Epithelial cell of esophagus (primary cell): ENCODE results near the gene GORASP2.

Source experiments
- DNase-seq: peaks from one replicate; pipeline ENCODE4 v3.0.0; 2010; ENCODE audit warnings: low read depth
- H3K4me3 ChIP-seq: 2 replicates; pipeline ENCODE4 v1.5.1; 2011; ENCODE audit warnings: mild to moderate bottlenecking, low read length, control low read depth
- CTCF ChIP-seq: IDR thresholded peaks from 2 replicates; pipeline ENCODE4 v1.5.1; 2011; ENCODE audit warnings: low read depth, mild to moderate bottlenecking, low read length, control low read depth, inconsistent platforms; ENCODE audit not compliant: insufficient read depth; ENCODE audit errors: missing control alignments

GORASP2 gene

DNA sequence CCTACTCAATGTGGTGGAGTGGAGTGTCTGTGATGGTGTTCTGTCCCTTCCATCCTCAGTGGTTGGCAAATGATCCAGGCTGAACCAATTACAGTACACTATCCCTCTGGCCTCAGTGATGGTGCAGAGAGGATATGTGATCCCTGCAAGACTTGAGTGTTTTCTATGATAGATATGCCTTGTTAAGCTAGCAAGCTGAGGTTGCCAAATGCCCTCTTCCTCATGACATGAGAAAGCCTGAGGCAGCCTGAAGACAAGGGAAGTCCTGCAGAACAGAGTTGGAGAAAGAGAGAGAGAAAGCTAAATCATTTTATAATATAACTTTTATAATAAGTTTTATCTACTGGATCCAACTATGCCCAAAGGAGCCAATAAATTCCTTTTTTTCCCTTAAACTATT, 41.6 kb upstream of the GORASP2 start:
- no peak for TF ChIP-seq CTCF
- no peak overlapping the region for H3K4me3 ChIP-seq
- no peak for DNase-seq

DNA sequence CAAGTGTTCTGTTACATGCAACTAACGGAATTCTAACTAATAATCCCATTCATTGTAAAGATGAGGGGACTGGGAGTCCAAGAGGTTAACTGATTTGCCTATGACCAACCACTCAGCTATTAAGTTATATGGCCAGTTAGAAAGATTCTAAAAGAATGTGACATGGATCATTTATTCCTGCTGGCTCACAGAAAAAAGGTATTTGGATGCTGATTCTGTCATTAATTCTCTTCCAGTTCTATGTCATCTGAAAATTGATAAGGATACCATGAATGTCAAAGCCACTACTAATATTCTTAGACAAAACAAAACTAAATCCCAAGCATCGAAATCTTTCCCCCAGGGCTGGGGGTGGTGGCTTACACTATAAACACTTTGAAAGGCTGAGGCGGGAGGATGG, 41.2 kb upstream of the GORASP2 start:
- no peak overlapping the region for H3K4me3 ChIP-seq
- no peak for DNase-seq
- no peak for TF ChIP-seq CTCF

- DNase-seq = no peak
- no peak for TF ChIP-seq CTCF
- H3K4me3 ChIP-seq = no peak overlapping the region
These were observed 37.2 kb upstream of the GORASP2 start for GRCh38 chr2:170891893-170892292.

DNA sequence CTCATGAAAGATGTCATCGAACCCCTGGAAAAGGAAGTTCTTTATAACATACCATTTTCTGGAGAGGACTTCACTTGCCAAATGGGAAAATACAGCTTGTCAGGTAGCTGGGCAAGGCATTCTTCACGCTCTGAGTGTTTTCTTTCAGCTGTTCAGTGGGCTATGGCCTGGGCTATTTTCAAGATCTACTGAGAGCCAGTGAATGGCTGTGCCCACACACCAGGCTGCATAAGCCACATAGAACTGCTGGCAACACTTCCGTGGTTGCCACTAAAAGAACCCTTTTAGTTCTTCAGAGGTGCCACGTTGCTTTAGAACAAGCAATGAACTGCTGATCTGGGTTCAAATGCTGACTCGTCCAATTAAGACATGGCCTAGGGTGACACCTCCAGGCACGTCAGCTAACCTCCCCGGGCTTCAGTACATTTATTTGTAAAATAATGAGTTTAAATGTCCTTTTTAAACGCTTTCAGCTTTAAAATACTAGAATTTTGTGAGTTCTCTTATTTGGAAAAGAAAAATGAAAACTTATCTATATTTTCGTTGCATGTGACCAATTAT, 36.6 kb upstream of the GORASP2 start:
- TF ChIP-seq CTCF = no peak
- H3K4me3 ChIP-seq = no peak overlapping the region
- DNase-seq = no peak

DNA sequence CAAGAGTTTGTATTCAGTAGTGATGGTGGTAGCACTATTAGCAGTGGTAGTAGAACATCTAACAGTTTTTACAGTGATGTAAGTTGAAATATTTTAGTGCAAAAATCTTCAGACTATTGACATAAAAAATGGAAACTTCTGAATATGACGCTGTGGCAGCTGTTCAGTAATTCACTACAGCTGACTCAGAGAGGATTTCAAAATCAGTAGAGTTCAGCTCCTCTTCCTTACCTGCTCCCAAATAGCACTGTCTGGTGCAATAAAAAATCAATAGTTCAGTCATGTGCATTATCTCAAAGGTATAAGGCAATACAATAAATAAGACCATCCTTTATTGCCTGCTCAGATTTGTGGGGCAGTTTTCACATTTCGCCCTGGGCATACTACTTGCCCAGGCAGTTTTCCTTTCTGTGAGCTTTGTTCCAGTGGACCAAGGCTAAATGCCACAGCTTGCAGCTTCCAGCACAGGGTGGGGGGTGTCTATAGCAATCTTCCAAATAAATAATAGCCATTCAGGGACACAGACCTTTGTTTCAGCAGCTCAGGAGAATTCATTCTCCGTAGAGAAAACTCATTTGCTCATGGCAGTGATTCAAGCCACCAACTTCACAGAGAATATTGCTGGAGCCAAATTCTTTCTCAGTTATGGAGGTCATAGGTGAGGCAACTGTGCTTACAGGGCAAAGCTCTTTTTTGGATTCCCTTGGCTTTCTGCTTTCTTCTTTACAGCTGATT, 33.9 kb upstream of the GORASP2 start:
- no peak for TF ChIP-seq CTCF
- no peak overlapping the region for H3K4me3 ChIP-seq
- peak; percentile 49 for DNase-seq

GRCh38 chr2:170896622-170897021, 32.4 kb upstream of the GORASP2 start:
- H3K4me3 ChIP-seq = no peak overlapping the region
- no peak for DNase-seq
- no peak for TF ChIP-seq CTCF

- no peak for DNase-seq
- no peak overlapping the region for H3K4me3 ChIP-seq
- TF ChIP-seq CTCF = no peak
These were observed 31.9 kb upstream of the GORASP2 start for GRCh38 chr2:170897108-170897507.
